ENCODE results near the gene KCP. TPM values are rescaled to one million over a fixed set of nuclear protein-coding genes. Genes with fewer than 3 reads are reported as not detected.

KCP gene
- total RNA-seq, 4 donors from 2014 or later, result 0.47 to 1.5 (median 0.87) TPM

DNA sequence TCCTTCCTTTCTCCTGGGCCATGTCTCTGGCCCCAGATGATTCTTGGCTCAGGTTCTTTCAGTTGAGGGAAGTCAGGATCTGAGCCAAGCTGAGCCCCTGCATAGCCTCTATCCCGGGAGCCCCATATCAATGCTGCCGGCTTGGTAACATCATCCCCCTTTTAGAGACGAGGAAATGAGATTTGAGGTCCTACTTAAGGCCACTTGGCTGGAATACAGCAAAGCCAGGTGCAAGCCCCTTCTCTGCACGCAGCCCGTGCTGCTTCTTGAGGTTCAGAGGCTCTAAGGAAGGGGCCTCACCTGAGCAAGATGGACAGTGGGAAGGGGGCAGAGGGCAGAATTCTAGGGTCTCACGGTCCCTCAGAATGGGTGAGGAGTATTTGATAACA is 24.8 kb upstream of the KCP start:
- no peak for TF ChIP-seq POLR2A (IDR thresholded peaks at IDR 0.05)
- TF ChIP-seq, protein P1, sequence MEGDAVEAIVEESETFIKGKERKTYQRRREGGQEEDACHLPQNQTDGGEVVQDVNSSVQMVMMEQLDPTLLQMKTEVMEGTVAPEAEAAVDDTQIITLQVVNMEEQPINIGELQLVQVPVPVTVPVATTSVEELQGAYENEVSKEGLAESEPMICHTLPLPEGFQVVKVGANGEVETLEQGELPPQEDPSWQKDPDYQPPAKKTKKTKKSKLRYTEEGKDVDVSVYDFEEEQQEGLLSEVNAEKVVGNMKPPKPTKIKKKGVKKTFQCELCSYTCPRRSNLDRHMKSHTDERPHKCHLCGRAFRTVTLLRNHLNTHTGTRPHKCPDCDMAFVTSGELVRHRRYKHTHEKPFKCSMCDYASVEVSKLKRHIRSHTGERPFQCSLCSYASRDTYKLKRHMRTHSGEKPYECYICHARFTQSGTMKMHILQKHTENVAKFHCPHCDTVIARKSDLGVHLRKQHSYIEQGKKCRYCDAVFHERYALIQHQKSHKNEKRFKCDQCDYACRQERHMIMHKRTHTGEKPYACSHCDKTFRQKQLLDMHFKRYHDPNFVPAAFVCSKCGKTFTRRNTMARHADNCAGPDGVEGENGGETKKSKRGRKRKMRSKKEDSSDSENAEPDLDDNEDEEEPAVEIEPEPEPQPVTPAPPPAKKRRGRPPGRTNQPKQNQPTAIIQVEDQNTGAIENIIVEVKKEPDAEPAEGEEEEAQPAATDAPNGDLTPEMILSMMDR (IDR thresholded peaks at IDR 0.05), result no peak
- Histone ChIP-seq H3K27me3 (peaks cover 0 to 47% (median 0%) of the 10 kb centered on the region in 4 donors), H3K36me3 (no peaks in the 10 kb centered on the region), H3K27ac (peak overlapping the region in 2 of 4 donors; percentile 29 to 58), H3K9me3 (no peaks in the 10 kb centered on the region), H3K4me3 (no peak overlapping the region), H3K4me1 (peaks cover 4 to 44% (median 7%) of the 10 kb centered on the region in 3 donors)
- 68 to 81% methylated on average over 4 to 5 of the region's 6 CpGs for WGBS, 2 donors
- intact Hi-C loops (cut with DNase I), result no loop called here
- no peak for DNase-seq

DNA sequence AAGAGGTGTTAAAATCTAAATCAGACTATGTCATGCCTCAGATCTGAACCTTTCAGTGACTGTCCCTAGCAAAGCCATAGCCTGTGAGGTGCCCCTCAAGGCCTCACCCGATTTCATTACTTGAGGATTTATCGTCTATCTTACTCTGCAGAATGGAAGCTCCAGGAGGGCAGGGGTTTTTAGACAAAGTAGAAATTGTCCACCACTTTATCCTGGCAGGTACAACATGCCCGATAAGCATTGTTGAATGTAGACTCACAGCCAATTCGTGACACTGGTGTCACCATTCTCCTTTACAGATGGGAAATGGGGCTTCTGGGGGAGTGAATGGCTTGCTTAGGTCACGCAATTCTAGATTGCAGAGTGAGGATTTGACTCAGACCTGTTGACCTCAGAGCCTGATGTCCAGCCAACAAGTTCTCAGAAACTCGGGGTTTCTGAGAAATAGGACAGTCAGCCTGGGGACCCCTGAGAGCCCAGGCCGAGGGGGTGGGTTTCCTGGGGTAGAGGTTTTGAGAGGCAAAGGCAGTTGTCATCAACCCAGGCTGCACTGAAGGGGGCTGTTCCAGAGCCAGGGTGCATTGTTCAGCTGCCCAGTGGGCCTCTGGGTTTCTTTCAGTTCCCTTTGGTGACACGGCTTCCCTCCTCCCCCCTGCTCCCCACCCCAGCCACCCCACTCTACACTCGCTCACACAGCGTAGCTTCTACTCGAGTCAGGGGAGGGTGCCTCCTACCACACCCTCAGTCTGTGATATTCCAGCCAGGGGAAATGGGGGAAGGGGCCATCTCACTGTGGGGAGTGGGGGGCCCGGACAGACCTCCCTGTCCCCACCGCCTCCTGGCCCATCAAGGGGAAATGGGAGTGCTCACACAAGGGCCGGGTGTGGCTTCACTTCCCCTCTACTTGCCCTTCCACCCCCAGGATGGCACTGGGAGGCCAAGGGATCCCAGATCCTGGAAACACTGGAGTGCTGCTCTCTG is 24.1 kb upstream of the KCP start:
- Histone ChIP-seq H3K27ac (peak overlapping the region in 2 of 4 donors; percentile 29 to 58), H3K4me1 (peaks cover 4 to 37% (median 7%) of the 10 kb centered on the region in 3 donors), H3K27me3 (peaks cover 0 to 42% (median 0%) of the 10 kb centered on the region in 4 donors), H3K9me3 (no peaks in the 10 kb centered on the region), H3K4me3 (no peak overlapping the region), H3K36me3 (no peaks in the 10 kb centered on the region)
- no peak for TF ChIP-seq POLR2A (IDR thresholded peaks at IDR 0.05)
- TF ChIP-seq, protein P1 (IDR thresholded peaks at IDR 0.05), result no peak
- WGBS, 2 donors, result 65 to 73% methylated on average over 9 to 12 of the region's 14 CpGs
- intact Hi-C loops (cut with DNase I), result no loop called here
- no peak for DNase-seq

DNA sequence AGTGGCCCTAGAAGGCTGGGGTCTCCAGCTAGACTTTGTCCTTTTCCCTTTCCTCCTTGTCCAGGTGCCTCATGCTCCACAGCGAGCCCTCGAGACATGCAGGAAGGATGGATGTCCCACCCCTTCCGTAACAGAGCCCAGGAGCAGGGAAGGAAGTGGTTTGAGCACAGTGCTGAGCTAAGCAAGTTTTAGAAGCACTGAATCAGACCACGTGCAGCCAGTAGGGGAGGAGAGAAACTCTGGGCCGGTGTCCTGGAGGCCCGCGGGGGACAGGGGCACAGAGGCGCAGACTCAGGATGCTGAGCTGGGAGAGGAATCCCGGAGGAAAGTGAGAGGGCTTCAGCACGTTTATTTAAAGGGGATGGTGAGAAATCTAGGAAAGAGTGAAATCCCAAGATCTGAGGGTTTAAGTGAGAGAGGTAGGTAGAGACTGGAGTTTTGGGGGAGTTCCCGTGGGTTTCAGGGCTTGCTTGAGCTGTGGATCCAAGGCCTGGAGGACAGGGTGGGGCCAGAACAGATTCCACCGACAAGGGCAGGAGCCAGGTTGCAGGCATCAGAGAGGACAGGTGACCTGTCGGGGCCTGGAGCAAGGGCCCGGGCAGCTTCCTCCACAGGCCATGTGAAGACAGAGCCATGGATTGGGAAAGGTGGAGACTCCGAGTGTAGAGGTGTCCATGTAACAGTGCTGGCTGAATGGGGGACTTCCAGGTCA is 22.8 kb upstream of the KCP start:
- H3K36me3 ChIP-seq, result no peaks in the 10 kb centered on the region
- peak overlapping the region in 2 of 4 donors; percentile 21 to 34 for H3K27ac ChIP-seq
- H3K9me3 ChIP-seq, result no peaks in the 10 kb centered on the region
- WGBS, 2 donors, result 43 to 45% methylated on average over 14 of the region's 15 CpGs
- peaks cover 0 to 34% (median 0%) of the 10 kb centered on the region in 4 donors for H3K27me3 ChIP-seq
- H3K4me1 ChIP-seq, result peaks cover 0 to 24% (median 4%) of the 10 kb centered on the region in 3 donors
- DNase-seq, result no peak
- TF ChIP-seq, protein P1 (IDR thresholded peaks at IDR 0.05), result peak in 1 of 6 experiments; percentile 9
- TF ChIP-seq POLR2A (IDR thresholded peaks at IDR 0.05), result peak in 1 of 4 donors; percentile 18
- intact Hi-C loops (cut with DNase I), result no loop called here
- H3K4me3 ChIP-seq, result no peak overlapping the region

DNA sequence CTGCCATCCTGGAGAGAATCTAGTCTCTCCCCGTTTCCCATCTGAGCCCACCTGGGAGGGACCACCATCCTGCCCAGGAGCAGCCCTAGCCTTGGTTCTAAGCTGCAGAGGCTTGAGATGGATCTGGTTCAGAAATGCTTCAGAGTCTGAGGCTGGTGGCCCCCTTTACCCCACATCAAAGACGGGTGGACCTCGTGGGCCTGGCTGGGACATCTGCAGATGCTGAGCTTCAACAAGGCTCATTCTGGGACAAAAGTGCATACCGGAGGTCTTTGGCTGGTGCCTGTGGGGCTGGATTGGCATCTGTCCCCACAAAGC is 22.3 kb upstream of the KCP start:
- Histone ChIP-seq H3K27ac (no peak overlapping the region), H3K36me3 (no peaks in the 10 kb centered on the region), H3K4me1 (peaks cover 0 to 18% (median 4%) of the 10 kb centered on the region in 3 donors), H3K27me3 (peaks cover 0 to 29% (median 0%) of the 10 kb centered on the region in 4 donors), H3K4me3 (no peak overlapping the region), H3K9me3 (no peaks in the 10 kb centered on the region)
- no peak for DNase-seq
- intact Hi-C loops (cut with DNase I), result no loop called here
- 67% methylated on average over 2 of the region's 4 CpGs; no CpG with 5 or more reads in 1 of the 2 donors for WGBS, 2 donors
- TF ChIP-seq POLR2A (IDR thresholded peaks at IDR 0.05), result no peak
- TF ChIP-seq, protein P1 (IDR thresholded peaks at IDR 0.05), result no peak

Measured in esophagus squamous epithelium (tissue), 5 donors.